ENCODE data around the gene TMPO.

DNA sequence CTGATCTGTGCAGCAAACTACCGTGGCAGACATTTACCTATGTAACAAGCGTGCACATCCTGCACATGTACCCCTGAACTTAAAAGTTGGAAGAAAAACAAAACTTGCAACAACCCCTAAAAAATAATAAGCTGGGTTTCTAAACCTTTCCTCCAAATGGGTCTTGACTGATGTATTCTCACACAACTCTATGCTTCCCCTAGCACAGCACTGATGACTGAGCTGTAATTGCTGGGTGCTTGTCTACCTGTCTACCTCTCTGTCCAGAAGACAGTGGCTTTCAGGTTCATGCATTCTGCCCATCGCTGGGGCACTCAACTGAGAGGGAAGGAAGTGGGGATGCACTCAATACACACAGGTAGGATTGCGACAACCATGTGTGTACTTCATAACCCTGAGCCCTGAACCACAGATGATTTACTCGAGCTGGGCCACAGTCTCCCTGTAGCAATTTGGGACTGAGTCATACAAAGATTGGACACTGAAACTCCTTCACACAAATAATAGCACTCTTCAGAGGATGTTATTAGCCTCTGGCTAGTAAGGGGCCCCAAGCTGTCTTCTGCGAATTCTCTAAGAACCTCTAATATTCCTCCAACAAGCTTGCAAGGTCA lies 44.8 kb upstream of the TMPO start:
- TF ChIP-seq CTCF (conservative IDR thresholded peaks at IDR 0.05 in 1 of 2, IDR thresholded peaks at IDR 0.05 in 1 of 2; ENCODE audit: extremely low read depth in 1 of 2, insufficient read depth in 1 of 2, low read depth in 1 of 2, low read length in 2 of 2): no peak
- no peak for TF ChIP-seq EZH2 (IDR thresholded peaks at IDR 0.05; ENCODE audit: borderline replicate concordance, low read length)

Data from mammary epithelial cell (primary cell).